Endothelial cell of umbilical vein (primary cell): ENCODE data around the gene LZTS3. TPM values are rescaled to one million over a fixed set of nuclear protein-coding genes. Genes with fewer than 3 reads are reported as not detected.

Experiments
- BruUV-seq: library from RNA; stranded (reverse); fragments of 400-500 nt; replicated peaks from 2 replicates; lab custom pipeline; 2021; lab: Mats Ljungman, UMichigan
- CTCF ChIA-PET: fragments of 300-600, 350-600 bp; sonication (Branson Sonifier 250); formaldehyde crosslinking; loops from one replicate; lab custom pipeline; 2021; ENCODE audit warnings: antibody characterized with exemption, inconsistent platforms; lab: Charles Lee
- POLR2A ChIA-PET: fragments of 300-600, 350-600 bp; sonication (Branson Sonifier 250); formaldehyde crosslinking; loops from one replicate; lab custom pipeline; 2021; ENCODE audit warnings: antibody characterized with exemption, inconsistent platforms; lab: Charles Lee
- DNase-seq: peaks from one replicate; pipeline ENCODE4 v3.0.0-alpha.2; 2011; ENCODE audit warnings: low read depth, low spot score
- FAIRE-seq: peaks from 2 replicates; lab custom pipeline; 2011; peaks lifted over from hg19 to GRCh38; lab: Jason Lieb, UNC
- H2AFZ ChIP-seq: 2 replicates; pipeline ENCODE4 v1.6.0; 2012; ENCODE audit warnings: low read depth, low read length, control low read depth, inconsistent platforms
- H3K27ac ChIP-seq: 2 replicates; pipeline ENCODE4 v1.5.1; 2011; ENCODE audit warnings: low read depth, mild to moderate bottlenecking, control low read depth, low read length, moderate library complexity; ENCODE audit not compliant: insufficient read depth
- H3K27me3 ChIP-seq, 2 experiments: 2 replicates each; pipeline versions ENCODE4 v1.6.0 to v1.6.1; 2011; ENCODE audit warnings: low read length in 2 of 2, mixed read lengths in 1 of 2; ENCODE audit not compliant: control insufficient read depth in 2 of 2, insufficient read depth in 2 of 2
- H3K36me3 ChIP-seq, 2 experiments: 2 replicates in 1 of 2; 3 replicates in 1 of 2; pipeline ENCODE4 v1.5.1; 2011; ENCODE audit warnings: low read length in 2 of 2, mild to moderate bottlenecking in 1 of 2, moderate library complexity in 1 of 2; ENCODE audit not compliant: control insufficient read depth in 2 of 2, insufficient read depth in 2 of 2; ENCODE audit errors: extremely low read depth in 1 of 2
- H3K4me1 ChIP-seq: 3 replicates; pipeline ENCODE4 v1.5.1; 2011; ENCODE audit warnings: mild to moderate bottlenecking, low read length; ENCODE audit not compliant: control insufficient read depth, insufficient read depth; ENCODE audit errors: extremely low read depth
- H3K4me2 ChIP-seq: 2 replicates; pipeline ENCODE4 v1.6.1; 2011; ENCODE audit warnings: low read length, control low read depth, mixed read lengths; ENCODE audit not compliant: insufficient read depth
- H3K4me3 ChIP-seq, 3 experiments: fragments of 200-600 bp in 1 of 3; sonication (generic), shearing (Covaris generic) in 1 of 3; replicated peaks in 1 of 3; 2 replicates each; pipeline ENCODE4 v1.5.1; 2011 to 2016; ENCODE audit warnings: control low read depth in 3 of 3, low read length in 3 of 3, mild to moderate bottlenecking in 2 of 3, inconsistent platforms in 1 of 3, low read depth in 1 of 3, moderate library complexity in 1 of 3; ENCODE audit not compliant: insufficient read depth in 1 of 3
- H3K79me2 ChIP-seq: 2 replicates; pipeline ENCODE4 v1.6.0; 2012; ENCODE audit warnings: low read length, inconsistent platforms; ENCODE audit not compliant: control insufficient read depth, insufficient read depth
- H3K9ac ChIP-seq: replicated peaks from 2 replicates; pipeline ENCODE3; 2011; ENCODE audit warnings: low read length, control low read depth; ENCODE audit not compliant: insufficient read depth; ENCODE audit errors: extremely low read depth
- H3K9me1 ChIP-seq: replicated peaks from 3 replicates; pipeline ENCODE4 v1.6.0; 2011; ENCODE audit warnings: mild to moderate bottlenecking, low read length; ENCODE audit not compliant: control insufficient read depth, insufficient read depth; ENCODE audit errors: extremely low read depth
- H3K9me3 ChIP-seq: replicated peaks from 2 replicates; pipeline ENCODE4 v1.5.1; 2012; ENCODE audit warnings: low read length, inconsistent platforms; ENCODE audit not compliant: control insufficient read depth, insufficient read depth
- H4K20me1 ChIP-seq: replicated peaks from 2 replicates; pipeline ENCODE3; 2011; ENCODE audit warnings: mild to moderate bottlenecking, low read length; ENCODE audit not compliant: control insufficient read depth, insufficient read depth; ENCODE audit errors: extremely low read depth
- CTCF ChIP-seq, 2 donors: IDR thresholded peaks; 1 replicate in 1 of 2; 2 replicates in 1 of 2; pipeline ENCODE4 v1.5.1; 2011; ENCODE audit warnings: low read length in 2 of 2, mild to moderate bottlenecking in 2 of 2, moderate library complexity in 2 of 2, control low read depth in 1 of 2, inconsistent platforms in 1 of 2, low read depth in 1 of 2; ENCODE audit not compliant: insufficient read depth in 1 of 2; ENCODE audit errors: extremely low read depth in 1 of 2
- EZH2 ChIP-seq: IDR thresholded peaks from 2 replicates; pipeline ENCODE4 v1.6.1; 2012; ENCODE audit warnings: borderline replicate concordance, low read depth, mild to moderate bottlenecking, moderate library complexity, low read length, inconsistent platforms; ENCODE audit not compliant: severe bottlenecking
- FOS ChIP-seq: IDR thresholded peaks from 2 replicates; pipeline ENCODE4 v1.6.1; 2011; ENCODE audit warnings: mild to moderate bottlenecking, low read length, moderate library complexity, borderline replicate concordance; ENCODE audit not compliant: insufficient read depth
- GATA2 ChIP-seq: IDR thresholded peaks from 2 replicates; pipeline ENCODE4 v1.7.0; 2011; ENCODE audit warnings: low read depth, mild to moderate bottlenecking, moderate library complexity, mixed read lengths, low read length; ENCODE audit not compliant: insufficient read length, insufficient read depth
- JUN ChIP-seq: IDR thresholded peaks from 2 replicates; pipeline ENCODE4 v1.6.1; 2011; ENCODE audit warnings: borderline replicate concordance, low read depth; ENCODE audit not compliant: insufficient read length, insufficient read depth
- MAX ChIP-seq: IDR thresholded peaks from 2 replicates; pipeline ENCODE4 v1.6.1; 2011; ENCODE audit not compliant: insufficient read depth, insufficient read length
- MYC ChIP-seq: IDR thresholded peaks from one replicate; pipeline ENCODE4 v1.6.1; 2011; ENCODE audit warnings: mild to moderate bottlenecking, low read depth, low read length
- POLR2A ChIP-seq: IDR thresholded peaks from 2 replicates; pipeline ENCODE4 v1.6.1; 2012; ENCODE audit warnings: low read depth, mild to moderate bottlenecking, control low read depth, low read length
- POLR2AphosphoS5 ChIP-seq: IDR thresholded peaks from 2 replicates; pipeline ENCODE4 v1.6.1; 2012; ENCODE audit warnings: low read depth, mild to moderate bottlenecking, control low read depth, low read length, moderate library complexity; ENCODE audit not compliant: insufficient read depth
- dilution Hi-C: fragments of 300-500 bp; cut with MboI; formaldehyde crosslinking; loops from one replicate; pipeline ENCODE4 v1.15.0; 2019; ENCODE audit warnings: low sequenced_read_pairs; ENCODE audit not compliant: extremely low pct_ligation_motif_present
- intact Hi-C: fragments of 100-400 bp; cut with micrococcal nuclease; formaldehyde crosslinking; loops from one replicate; pipeline ENCODE4 v1.10.0; 2022
- polyA plus RNA-seq, 4 experiments: library from polyadenylated mRNA; depleted of rRNA in 3 of 4; stranded (reverse) in 3 of 4; unstranded in 1 of 4; fragments of >200 nt; gene quantifications; 2 replicates each; pipeline versions ENCODE4 v1.2.1 to v1.2.3, GENCODE V29; 2011 to 2012; ENCODE audit warnings: missing spikeins in 1 of 4
- total RNA-seq: library from RNA; stranded (reverse); gene quantifications from 2 replicates; pipeline ENCODE4 v1.2.3, GENCODE V29; 2021

LZTS3 gene
- total and polyA plus RNA-seq, 2 donors (not counting 3 experiments of a cell fraction or from before 2014, with no cell fraction given): 4.5 to 5.7 TPM

- Histone ChIP-seq H4K20me1 (no peaks in the 10 kb centered on the region), H3K27me3 (no peaks in the 10 kb centered on the region), H3K79me2 (no peaks in the 10 kb centered on the region), H3K36me3 (no peaks in the 10 kb centered on the region), H3K27ac (no peak overlapping the region), H3K9me1 (no peaks in the 10 kb centered on the region), H2AFZ (no peak overlapping the region), H3K4me3 (no peak overlapping the region), H3K9ac (no peak overlapping the region), H3K4me1 (no peaks in the 10 kb centered on the region), H3K4me2 (no peak overlapping the region), H3K9me3 (no peaks in the 10 kb centered on the region)
- DNase-seq (no peak), FAIRE-seq (no peak)
- dilution Hi-C loops (no loop called here), intact Hi-C loops (no loop called here)
- no TSS peak for BruUV-seq
- ChIA-PET CTCF (no interaction called here), POLR2A (no interaction called here)
- no peak for TF ChIP-seq GATA2
- TF ChIP-seq JUN: no peak
- TF ChIP-seq FOS: no peak
- no peak for TF ChIP-seq MAX
- no peak for TF ChIP-seq MYC
- TF ChIP-seq CTCF (IDR thresholded peaks at IDR 0.05; ENCODE audit: extremely low read depth in 1 of 2, insufficient read depth in 1 of 2, low read depth in 1 of 2, low read length in 2 of 2): no peak
- TF ChIP-seq EZH2: no peak
- no peak for TF ChIP-seq POLR2AphosphoS5
- no peak for TF ChIP-seq POLR2A
These were observed 40.2 kb downstream of the LZTS3 start for GRCh38 chr20:3133155-3133554.
